HepG2 (cell line): ENCODE measurements around the gene ZNFX1. TPM values are rescaled to one million over a fixed set of nuclear protein-coding genes. Genes with fewer than 3 reads are reported as not detected.
A peak's percentile ranks its signal among the peaks of the same experiment; 100 is the strongest.

Experiments
- FOSL1 ChIP-seq: sonication (generic); formaldehyde crosslinking; IDR thresholded peaks from 2 replicates; pipeline ENCODE4 v1.9.0; 2021; ENCODE audit warnings: missing genetic modification reagents, borderline replicate concordance
- HDAC2 ChIP-seq: sonication (generic); formaldehyde crosslinking; IDR thresholded peaks from 2 replicates; pipeline ENCODE4 v1.4.0; 2020; ENCODE audit warnings: missing genetic modification reagents
- NFYB ChIP-seq: sonication (generic); formaldehyde crosslinking; IDR thresholded peaks from 2 replicates; pipeline ENCODE4 v1.4.0; 2020; ENCODE audit warnings: missing genetic modification reagents
- POGZ ChIP-seq: sonication (generic); formaldehyde crosslinking; IDR thresholded peaks from 2 replicates; pipeline ENCODE4 v1.4.0; 2020; ENCODE audit warnings: mild to moderate bottlenecking, missing genetic modification reagents
- POLR2AphosphoS2 ChIP-seq: IDR thresholded peaks from 2 replicates; pipeline ENCODE4 v1.6.1; 2011; ENCODE audit warnings: low read depth, low read length, improper control_type of control experiment
- RARA ChIP-seq: IDR thresholded peaks from 2 replicates; pipeline ENCODE4 v1.6.1; 2016; ENCODE audit warnings: missing genetic modification reagents, missing compliant biosample characterization
- RBFOX2 ChIP-seq: fragments of 200-400 bp; formaldehyde crosslinking; IDR thresholded peaks from 2 replicates; pipeline ENCODE4 v1.6.1; 2017; ENCODE audit warnings: low read depth, mild to moderate bottlenecking, low read length
- RNF2 ChIP-seq: fragments of 450-650 bp; conservative IDR thresholded peaks from 2 replicates; pipeline ENCODE4 v1.6.1; 2016; ENCODE audit warnings: low read depth
- SIN3B ChIP-seq: fragments of 150-350 bp; IDR thresholded peaks from 2 replicates; pipeline ENCODE4 v1.6.1; 2014; ENCODE audit warnings: low read length
- SYNCRIP ChIP-seq: fragments of 200-400 bp; formaldehyde crosslinking; IDR thresholded peaks from 2 replicates; pipeline ENCODE4 v1.6.1; 2018; ENCODE audit warnings: mild to moderate bottlenecking, low read depth, low read length; ENCODE audit not compliant: insufficient read depth
- TOPORS ChIP-seq: sonication (generic); formaldehyde crosslinking; IDR thresholded peaks from 2 replicates; pipeline ENCODE4 v1.8.0; 2023; ENCODE audit warnings: mild to moderate bottlenecking, missing genetic modification reagents
- ZMYM2 ChIP-seq: sonication (generic); formaldehyde crosslinking; IDR thresholded peaks from 2 replicates; pipeline ENCODE4 v1.8.0; 2022; ENCODE audit warnings: mild to moderate bottlenecking, missing genetic modification reagents
- ZNF180 ChIP-seq: sonication (generic); formaldehyde crosslinking; IDR thresholded peaks from 2 replicates; pipeline ENCODE4 v1.4.0; 2020; ENCODE audit warnings: low read depth, missing genetic modification reagents, borderline replicate concordance
- ZNF232 ChIP-seq: sonication (generic); formaldehyde crosslinking; IDR thresholded peaks from 2 replicates; pipeline ENCODE4 v1.4.0; 2020; ENCODE audit warnings: missing genetic modification reagents, borderline replicate concordance
- ZNF30 ChIP-seq: sonication (generic); formaldehyde crosslinking; IDR thresholded peaks from 2 replicates; pipeline ENCODE4 v1.5.0; 2020; ENCODE audit warnings: mild to moderate bottlenecking, missing genetic modification reagents
- ZNF383 ChIP-seq: sonication (generic); formaldehyde crosslinking; IDR thresholded peaks from 2 replicates; pipeline ENCODE4 v1.4.0; 2020; ENCODE audit warnings: missing genetic modification reagents, mild to moderate bottlenecking, borderline replicate concordance
- polyA plus RNA-seq, 8 experiments: library from polyadenylated mRNA; depleted of rRNA in 3 of 8; stranded (reverse) in 7 of 8; unstranded in 1 of 8; fragments of >200 nt; fragmentation: Illumina TruSeq in 4 of 8; extraction: Trizol in 4 of 8; gene quantifications; 2 replicates each; pipeline versions ENCODE4 v1.2.1 to v1.2.3, GENCODE V29; 2011 to 2016; ENCODE audit warnings: low read depth in 4 of 8, missing spikeins in 1 of 8, mixed read lengths in 1 of 8; ENCODE audit not compliant: insufficient read depth in 1 of 8
- total RNA-seq, 5 experiments: library from RNA; depleted of rRNA; stranded (reverse); fragments of >200 nt; fragmentation: Illumina TruSeq; extraction: Trizol; gene quantifications; 2 replicates each; pipeline ENCODE4 v1.2.3, GENCODE V29; 2016; ENCODE audit warnings: low read depth in 1 of 5
- TF ChIP-seq, protein P1 (sequence below), 2 experiments: sonication (generic) in 1 of 2; formaldehyde crosslinking in 1 of 2; IDR thresholded peaks; 2 replicates each; pipeline versions ENCODE4 v1.5.1 to v1.6.1; 2011 to 2020; ENCODE audit warnings: borderline replicate concordance in 1 of 2, low read depth in 1 of 2, low read length in 1 of 2, mild to moderate bottlenecking in 1 of 2, missing genetic modification reagents in 1 of 2, moderate library complexity in 1 of 2
- TF ChIP-seq, protein P2 (sequence below): sonication (generic); formaldehyde crosslinking; IDR thresholded peaks from 2 replicates; pipeline ENCODE4 v1.8.0; 2022; ENCODE audit warnings: mild to moderate bottlenecking, missing genetic modification reagents, moderate library complexity
- TF ChIP-seq, protein P3 (sequence below): fragments of 450-650 bp; IDR thresholded peaks from 2 replicates; pipeline ENCODE4 v1.6.1; 2016
- TF ChIP-seq, protein P4 (sequence below): sonication (generic); formaldehyde crosslinking; IDR thresholded peaks from 2 replicates; pipeline ENCODE4 v1.5.0; 2020; ENCODE audit warnings: mild to moderate bottlenecking, missing genetic modification reagents, borderline replicate concordance
- TF ChIP-seq, protein P5 (sequence below): sonication (generic); formaldehyde crosslinking; IDR thresholded peaks from 2 replicates; pipeline ENCODE4 v1.4.0; 2020; ENCODE audit warnings: mild to moderate bottlenecking, missing genetic modification reagents

ZNFX1 gene
- total and polyA plus RNA-seq, 2 of the 13 experiments (the other 11 are each of a cell fraction or from before 2014, with no cell fraction given): 2.9 to 11.1 TPM

DNA sequence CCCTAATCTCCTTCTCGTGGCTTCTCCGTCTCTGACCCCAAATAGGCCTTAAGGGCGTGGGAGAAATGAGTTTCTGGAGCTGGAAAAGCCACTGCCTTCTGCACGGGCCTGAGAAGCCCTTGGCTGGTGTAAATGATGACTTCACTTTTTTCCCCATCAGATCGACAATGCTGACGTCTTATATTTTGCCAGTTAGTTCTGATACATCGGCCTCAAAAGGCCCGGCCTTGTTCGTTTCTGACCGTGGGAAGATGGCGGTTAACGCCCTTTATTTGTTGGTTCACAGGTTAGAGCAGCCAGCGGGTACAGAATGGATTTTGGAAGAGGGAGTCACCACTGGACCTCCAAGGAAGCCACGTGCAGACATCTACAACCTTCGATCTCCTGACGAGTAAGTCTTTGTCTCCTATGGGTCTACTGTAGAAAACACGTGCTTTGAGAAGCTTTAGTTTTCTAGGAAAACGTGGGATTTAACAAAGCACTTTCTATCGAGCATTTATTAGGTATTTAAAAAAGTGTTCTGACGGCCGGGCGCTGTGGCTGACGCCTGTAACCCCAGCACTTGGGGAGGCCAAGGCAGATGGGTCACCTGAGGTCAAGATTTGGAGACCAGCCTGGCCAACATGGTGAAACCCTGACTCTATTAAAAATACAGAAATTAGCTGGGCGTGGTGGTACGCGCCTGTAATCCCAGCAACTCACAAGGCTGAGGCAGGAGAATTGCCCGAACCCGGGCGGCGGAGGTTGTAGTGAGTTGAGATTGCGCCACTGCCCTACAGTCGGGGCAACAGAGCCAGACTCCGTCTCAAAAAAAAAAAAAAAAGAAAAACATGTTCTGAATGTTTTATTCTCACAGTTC is 1.2 kb upstream of the ZNFX1 start (continued):
- TF ChIP-seq, protein P1, sequence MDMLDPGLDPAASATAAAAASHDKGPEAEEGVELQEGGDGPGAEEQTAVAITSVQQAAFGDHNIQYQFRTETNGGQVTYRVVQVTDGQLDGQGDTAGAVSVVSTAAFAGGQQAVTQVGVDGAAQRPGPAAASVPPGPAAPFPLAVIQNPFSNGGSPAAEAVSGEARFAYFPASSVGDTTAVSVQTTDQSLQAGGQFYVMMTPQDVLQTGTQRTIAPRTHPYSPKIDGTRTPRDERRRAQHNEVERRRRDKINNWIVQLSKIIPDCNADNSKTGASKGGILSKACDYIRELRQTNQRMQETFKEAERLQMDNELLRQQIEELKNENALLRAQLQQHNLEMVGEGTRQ (IDR thresholded peaks at IDR 0.05; ENCODE audit: low read depth, low read length): 0 out of 2 replicates have a peak, but pooled peaks have one; percentile 4
- TF ChIP-seq, protein P1 (CRISPR knock-in tag; IDR thresholded peaks at IDR 0.05; ENCODE audit: borderline replicate concordance): no peak
- TF ChIP-seq POLR2AphosphoS2 (no peak), POGZ (0 out of 2 replicates have a peak, but pooled peaks have one; percentile 3), NFYB (CRISPR knock-in tag) (no peak; the same call in 1 of the 2 replicates), ZMYM2 (CRISPR knock-in tag) (no peak; the same call in 1 of the 2 replicates), HDAC2 (CRISPR knock-in tag) (no peak; the same call in 1 of the 2 replicates), TOPORS (no peak), RBFOX2 (no peak), ZNF383 (no peak), SIN3B (no peak), SYNCRIP (no peak), RARA (CRISPR knock-in tag) (no peak), ZNF30 (CRISPR knock-in tag) (0 out of 2 replicates have a peak, but pooled peaks have one; percentile 2), FOSL1 (no peak), ZNF232 (CRISPR knock-in tag) (peak; percentile 48; the same call in 1 of the 2 replicates), ZNF180 (CRISPR knock-in tag) (no peak), RNF2 (no peak)
- TF ChIP-seq, protein P2, sequence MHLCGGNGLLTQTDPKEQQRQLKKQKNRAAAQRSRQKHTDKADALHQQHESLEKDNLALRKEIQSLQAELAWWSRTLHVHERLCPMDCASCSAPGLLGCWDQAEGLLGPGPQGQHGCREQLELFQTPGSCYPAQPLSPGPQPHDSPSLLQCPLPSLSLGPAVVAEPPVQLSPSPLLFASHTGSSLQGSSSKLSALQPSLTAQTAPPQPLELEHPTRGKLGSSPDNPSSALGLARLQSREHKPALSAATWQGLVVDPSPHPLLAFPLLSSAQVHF (CRISPR knock-in tag): no peak
- TF ChIP-seq, protein P3, sequence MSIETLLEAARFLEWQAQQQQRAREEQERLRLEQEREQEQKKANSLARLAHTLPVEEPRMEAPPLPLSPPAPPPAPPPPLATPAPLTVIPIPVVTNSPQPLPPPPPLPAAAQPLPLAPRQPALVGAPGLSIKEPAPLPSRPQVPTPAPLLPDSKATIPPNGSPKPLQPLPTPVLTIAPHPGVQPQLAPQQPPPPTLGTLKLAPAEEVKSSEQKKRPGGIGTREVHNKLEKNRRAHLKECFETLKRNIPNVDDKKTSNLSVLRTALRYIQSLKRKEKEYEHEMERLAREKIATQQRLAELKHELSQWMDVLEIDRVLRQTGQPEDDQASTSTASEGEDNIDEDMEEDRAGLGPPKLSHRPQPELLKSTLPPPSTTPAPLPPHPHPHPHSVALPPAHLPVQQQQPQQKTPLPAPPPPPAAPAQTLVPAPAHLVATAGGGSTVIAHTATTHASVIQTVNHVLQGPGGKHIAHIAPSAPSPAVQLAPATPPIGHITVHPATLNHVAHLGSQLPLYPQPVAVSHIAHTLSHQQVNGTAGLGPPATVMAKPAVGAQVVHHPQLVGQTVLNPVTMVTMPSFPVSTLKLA: peak; percentile 95
- TF ChIP-seq, protein P4, sequence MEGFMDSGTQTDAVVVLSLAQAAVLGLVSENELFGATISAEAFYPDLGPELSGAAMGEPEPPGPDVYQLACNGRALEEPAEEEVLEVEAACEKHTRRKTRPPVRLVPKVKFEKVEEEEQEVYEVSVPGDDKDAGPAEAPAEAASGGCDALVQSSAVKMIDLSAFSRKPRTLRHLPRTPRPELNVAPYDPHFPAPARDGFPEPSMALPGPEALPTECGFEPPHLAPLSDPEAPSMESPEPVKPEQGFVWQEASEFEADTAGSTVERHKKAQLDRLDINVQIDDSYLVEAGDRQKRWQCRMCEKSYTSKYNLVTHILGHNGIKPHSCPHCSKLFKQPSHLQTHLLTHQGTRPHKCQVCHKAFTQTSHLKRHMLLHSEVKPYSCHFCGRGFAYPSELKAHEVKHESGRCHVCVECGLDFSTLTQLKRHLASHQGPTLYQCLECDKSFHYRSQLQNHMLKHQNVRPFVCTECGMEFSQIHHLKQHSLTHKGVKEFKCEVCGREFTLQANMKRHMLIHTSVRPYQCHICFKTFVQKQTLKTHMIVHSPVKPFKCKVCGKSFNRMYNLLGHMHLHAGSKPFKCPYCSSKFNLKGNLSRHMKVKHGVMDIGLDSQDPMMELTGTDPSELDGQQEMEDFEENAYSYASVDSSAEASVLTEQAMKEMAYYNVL: peak; percentile 10; the same call in 1 of the 2 replicates
- TF ChIP-seq, protein P5, sequence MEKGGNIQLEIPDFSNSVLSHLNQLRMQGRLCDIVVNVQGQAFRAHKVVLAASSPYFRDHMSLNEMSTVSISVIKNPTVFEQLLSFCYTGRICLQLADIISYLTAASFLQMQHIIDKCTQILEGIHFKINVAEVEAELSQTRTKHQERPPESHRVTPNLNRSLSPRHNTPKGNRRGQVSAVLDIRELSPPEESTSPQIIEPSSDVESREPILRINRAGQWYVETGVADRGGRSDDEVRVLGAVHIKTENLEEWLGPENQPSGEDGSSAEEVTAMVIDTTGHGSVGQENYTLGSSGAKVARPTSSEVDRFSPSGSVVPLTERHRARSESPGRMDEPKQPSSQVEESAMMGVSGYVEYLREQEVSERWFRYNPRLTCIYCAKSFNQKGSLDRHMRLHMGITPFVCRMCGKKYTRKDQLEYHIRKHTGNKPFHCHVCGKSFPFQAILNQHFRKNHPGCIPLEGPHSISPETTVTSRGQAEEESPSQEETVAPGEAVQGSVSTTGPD: 0 out of 2 replicates have a peak, but pooled peaks have one; percentile 16
